ENCODE results near the gene DDX51.

The DDX51 gene, protein sequence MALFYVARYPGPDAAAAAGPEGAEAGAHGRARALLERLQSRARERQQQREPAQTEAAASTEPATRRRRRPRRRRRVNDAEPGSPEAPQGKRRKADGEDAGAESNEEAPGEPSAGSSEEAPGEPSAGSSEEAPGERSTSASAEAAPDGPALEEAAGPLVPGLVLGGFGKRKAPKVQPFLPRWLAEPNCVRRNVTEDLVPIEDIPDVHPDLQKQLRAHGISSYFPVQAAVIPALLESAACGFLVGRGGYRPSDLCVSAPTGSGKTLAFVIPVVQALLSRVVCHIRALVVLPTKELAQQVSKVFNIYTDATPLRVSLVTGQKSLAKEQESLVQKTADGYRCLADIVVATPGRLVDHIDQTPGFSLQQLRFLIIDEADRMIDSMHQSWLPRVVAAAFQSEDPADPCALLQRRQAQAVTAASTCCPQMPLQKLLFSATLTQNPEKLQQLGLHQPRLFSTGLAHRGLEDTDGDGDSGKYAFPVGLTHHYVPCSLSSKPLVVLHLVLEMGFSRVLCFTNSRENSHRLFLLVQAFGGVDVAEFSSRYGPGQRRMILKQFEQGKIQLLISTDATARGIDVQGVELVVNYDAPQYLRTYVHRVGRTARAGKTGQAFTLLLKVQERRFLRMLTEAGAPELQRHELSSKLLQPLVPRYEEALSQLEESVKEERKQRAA

DNA sequence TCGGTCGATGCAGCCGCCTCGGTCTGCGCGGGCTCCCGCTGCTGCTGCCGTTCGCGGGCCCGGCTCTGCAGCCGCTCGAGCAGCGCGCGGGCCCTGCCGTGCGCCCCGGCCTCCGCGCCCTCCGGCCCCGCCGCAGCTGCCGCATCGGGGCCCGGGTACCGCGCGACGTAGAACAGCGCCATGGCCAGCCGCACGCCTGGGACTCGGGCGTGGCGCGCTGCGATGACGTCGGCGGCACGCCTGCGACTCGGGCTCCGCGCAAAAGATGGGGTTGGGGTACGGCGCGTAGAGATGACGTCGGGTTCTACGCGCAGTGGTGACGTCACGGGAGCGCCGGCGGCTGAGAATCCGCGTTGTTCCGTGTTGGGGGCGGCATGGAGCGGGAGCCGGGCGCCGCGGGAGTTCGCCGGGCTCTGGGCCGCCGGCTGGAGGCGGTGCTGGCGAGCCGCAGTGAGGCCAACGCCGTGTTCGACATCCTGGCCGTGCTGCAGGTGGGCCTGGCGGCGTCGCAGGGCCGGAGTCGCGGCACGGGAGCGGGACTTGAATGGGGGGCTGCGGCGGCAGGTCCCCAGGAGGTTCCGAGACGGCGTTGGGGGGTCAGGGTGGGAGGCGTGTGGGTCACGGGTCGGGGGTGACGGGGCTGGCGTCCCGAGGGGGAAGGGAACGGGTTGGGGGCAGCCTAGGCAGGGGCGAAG lies at the start of gene DDX51, which contains the start of gene NOC4L:
Gene DDX51 (minus strand): TSS at position 205 of the 695 bp plus-strand sequence. CDS start 23 bp downstream, at position 182.
Gene NOC4L (plus strand): TSS at position 343 of the 695 bp plus-strand sequence. CDS start 32 bp downstream, at position 375.
- peak; percentile 71 for DNase-seq

DNA sequence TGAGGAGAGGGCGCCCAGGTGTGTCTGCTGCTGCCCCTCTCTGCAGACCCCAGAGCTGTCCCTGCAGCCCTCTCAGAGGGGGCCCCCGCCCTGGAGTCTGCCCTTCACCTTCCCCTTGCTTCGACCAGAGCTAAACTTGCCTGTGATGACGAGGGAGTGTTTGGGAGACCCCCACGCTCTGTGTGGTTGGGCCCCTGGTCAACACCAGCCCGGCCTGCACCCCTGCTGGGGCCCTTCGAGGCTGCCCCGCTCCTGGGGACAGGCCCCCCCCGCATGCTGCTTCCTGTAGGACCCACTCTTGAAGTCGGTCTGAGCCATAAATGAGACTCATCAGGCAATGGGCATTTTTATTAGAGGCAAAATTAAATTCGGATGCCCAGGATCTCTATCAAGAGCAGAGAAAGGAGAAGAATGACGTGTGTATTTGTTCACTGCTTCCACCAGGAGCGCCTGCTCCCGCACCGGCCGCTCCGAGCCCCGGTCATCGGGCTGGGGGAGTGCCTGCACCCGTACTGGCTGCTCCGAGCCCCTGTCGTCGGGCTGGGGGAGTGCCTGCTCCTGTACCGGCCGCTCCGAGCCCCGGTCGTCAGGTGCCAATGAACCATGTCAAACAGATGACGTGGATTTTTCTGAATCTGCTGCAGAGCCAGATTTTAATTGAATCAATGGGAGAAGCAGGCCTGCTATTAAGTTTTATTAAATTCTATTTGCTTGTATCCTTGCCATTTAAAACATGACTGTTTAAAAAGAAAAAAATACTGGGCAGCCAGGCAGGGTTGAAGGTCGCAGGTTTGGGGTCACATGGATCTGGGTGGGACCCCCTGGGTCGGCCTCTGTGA lies 47.8 kb upstream of the DDX51 start:
- no peak for DNase-seq

DNA sequence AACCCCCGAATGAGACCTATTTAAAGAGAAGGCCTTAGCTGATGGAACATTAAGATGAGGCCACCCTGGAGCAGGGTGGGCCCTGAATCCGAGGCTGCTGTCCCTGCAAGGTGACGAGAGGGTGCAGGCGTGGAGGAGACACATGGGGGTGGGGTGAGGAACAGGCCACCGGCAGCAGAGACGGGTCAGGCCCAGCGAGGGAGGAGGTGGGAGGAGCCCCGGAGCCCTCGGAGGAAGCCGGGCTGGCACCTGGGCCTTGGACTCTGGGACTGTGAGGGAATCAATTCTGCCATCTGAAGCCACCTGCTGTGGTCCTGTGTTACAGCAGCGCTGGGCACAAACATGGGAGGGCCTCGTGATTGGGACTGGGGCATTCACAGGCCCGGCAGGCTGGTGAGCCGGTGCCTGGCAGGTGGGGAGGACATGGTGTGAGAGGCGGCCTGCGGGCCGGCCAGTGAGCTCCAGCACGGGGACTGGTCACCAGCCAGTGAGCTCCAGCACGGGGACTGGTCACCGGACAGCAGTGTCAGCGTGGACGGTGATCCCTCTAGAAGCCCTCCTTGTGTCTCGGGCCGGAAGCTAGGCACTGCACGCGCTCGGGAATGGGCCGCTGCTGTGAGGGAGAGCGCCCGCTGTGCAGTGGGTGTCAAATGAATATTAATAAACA lies 46.8 kb upstream of the DDX51 start:
- DNase-seq, result no peak

DNA sequence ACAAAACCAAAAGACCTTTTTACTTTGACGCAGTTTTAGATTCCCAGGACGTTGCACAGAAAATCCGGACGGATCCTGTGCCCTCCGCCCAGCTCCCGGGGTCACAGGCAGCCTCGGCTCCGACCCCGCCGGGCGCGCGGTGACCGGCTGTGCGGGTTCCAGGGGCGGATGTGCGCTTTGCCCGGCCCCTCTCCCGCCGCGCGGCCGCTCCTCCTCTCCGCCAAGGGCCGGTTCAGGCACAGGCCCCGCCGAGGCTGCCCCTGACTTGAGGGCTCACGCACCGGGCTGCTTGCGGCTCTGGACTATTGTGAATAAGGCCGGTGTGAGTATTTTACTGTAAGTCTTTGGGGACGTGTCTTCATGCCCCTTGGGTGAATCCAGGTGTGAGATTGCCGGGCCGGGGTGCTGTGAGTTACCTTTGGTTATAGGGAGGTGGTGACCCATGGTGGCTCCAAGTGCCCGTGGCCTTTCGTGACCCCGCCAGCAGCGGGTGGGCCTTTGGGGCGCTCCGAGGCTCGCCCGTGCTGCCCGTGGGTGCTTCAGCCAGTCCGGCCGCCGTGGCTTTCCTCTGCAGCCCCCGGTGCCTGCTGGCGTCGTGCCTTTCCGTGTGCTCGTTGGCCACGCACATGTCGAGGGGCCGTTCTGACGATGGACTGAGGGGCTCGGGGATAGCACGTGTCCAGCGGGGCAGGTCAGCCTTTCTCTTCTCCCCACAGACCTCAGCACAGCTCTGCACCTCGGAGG lies 46.1 kb upstream of the DDX51 start:
- DNase-seq, result no peak

DNA sequence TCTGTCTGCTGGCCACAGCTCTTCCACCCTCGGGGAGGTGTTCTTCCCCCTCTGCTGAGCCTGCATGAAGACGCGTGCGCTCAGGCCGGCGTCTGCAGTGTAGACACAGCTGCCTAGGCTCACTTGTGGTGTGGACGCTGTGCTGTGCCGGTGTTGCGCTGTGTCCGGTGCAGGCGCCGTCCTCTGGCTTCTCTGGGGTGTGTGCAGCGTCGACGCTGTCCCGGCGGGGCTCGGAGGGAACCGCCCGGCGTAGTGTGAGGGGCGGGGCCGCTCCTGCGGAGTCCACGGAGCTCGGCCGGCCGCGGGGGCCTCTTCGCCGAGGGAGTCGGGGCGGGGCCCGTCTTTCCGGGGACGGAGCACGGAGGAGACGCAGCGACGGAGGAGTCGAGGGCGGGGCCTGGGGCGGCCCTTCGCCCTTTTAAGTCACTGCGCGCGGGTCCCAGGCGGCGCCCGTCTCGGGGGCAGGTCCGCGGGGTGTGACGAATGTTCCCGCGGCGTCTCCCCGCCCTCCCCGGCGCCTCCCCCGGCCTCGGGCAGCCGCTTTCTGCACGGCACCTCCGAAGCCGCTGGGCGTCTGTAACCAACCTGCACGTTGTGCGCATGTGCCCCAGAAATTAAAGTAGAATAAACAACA lies 45.4 kb upstream of the DDX51 start:
- no peak for DNase-seq

DNA sequence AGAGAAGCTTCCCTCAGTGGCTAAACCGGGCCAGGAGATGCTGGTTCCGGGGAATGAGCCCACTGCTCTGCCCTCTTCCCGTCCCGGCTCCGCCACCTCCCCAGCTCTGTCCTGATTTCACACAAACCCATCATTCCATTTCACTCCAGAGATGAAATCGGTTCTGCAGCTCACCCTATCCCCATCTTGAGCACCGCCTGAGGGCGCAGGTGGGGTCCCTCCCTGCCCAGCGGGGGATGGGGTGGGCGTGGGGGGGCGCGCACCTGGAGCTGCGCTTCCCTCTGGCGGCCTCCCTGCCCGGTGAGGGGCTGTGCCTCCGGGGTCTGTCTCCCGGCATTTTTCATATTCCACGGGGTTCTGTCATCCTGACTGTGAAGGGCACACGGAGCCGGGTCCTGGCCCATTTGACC lies 44.8 kb upstream of the DDX51 start:
- DNase-seq, result no peak

DNA sequence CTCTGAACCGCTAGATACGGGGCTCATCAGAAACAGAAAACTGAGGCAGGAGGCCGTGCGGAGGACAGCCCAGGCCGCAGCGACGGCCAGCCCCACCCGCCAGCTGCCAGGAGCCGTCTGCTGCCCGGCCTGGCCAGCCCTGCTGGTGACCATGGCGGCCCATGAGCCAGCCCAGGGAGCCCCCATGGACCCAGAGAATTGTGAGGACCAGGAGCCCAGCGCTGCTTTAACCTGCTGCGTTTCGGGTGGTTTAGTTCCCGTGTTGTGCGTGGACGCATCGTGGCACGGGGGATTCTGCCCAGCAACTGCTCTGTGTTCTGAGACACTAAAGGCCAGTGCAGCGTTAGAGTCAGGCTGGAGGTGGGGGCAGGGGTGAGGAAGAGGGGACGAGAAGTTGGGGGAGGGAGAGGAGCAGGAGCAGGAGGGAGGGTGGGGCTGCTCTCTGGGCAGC lies 44.4 kb upstream of the DDX51 start:
- DNase-seq, result no peak

DNA sequence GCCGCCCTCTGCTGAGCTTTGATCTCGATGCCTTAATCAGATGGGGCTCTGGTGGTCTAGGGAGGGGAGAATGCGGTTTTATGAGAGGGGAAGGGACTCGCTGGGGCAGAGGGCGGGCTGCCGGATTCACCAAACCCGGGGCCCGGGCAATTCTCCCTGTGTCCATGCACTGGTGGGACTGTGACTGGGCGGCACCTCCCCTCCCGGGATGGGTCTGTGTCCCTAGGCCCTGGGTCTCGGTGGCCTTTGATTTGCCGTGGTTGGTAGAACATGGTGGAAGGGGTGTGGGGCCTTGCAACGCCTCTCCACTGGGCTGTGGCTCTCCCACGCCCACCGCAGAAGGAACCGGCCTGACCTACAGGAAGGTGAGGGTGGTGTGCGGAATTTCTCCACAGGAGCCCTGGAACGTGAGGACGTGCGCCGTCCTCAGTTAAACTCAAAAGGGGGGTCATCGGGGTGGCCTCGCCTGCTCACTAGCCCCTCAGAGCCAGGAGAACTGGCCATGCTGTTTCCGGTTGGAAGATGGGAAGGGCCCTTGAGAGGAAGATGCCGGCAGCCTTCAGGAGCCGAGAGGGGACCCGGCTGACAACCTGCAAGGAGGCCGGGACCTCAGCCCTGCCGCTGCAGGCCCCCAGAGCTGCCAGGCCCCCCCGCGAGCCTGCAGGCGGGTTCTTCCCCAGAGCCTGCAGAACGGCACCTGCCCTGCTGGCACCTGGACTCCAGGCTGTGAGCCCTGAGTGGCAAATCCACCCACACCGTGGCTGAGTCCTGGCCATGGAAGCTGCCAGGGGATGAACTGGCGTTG lies 43.7 kb upstream of the DDX51 start:
- no peak for DNase-seq

DNA sequence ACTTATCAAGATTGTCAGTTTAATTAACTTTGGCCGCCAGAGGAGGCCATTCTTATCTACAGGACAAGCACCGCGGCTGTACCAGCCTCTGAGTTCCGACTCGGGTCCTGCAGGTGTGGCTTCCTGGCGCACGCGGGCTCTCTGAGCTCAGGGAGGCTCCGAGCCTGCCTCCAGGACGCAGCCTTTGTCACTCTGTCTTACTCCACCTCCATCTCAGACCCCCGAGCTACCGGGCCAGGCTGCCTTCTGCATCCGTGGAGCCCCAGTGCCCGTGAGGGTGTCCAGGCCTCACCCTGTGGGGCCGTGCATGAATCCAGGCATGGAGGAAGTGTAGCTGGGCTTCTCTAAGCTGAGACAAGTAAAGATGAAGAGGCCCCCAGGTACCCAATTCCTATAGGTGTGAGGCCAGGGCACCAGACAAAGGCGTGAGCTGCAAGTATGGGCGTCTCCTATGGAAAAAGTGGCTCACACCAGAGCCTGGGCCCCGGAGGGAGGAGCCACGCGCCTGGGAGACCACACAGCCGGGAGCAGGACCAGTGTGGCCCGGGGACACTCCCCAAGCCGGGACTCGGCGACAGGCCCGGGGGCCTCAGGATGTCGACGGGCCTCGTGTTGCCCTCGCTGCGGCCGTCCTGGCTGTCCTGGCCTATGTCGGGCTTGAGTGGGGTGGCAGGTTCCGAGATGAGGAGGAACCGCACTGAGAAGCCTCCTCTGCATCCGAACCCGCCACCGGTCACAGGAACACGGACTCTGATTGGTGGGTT lies 42.9 kb upstream of the DDX51 start:
- DNase-seq, result no peak

DNA sequence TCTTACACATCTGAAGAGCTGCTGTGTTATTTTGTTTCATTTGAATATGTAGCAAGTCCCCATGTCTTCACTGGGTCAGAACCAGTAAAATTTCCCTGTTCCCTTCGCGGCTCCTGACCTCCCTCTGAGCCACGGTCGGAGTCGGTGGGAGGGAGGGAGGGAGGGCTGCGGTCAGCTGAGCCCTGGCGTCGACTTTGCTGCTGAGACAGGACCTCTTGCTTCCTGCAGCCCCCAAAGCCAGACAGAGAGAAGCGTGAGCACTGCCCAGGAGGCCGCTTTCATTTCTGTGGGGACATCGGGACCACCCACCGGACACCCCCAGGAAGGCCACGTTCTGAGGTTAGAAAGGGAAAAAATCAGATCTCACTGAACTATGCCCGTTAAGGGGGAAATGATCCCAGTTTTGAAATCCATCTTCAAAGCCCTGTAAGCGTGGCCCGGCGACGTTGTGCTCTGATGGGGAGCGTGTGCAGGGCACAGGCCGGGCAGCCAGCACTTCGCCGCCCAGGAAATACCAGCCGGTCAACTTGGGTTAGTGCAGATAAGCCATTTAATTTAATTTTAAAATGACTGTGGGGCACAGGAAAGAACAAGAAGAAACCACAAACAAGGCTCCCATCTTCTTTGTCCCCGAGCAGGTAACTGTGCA lies 42.2 kb upstream of the DDX51 start:
- DNase-seq, result no peak

DNA sequence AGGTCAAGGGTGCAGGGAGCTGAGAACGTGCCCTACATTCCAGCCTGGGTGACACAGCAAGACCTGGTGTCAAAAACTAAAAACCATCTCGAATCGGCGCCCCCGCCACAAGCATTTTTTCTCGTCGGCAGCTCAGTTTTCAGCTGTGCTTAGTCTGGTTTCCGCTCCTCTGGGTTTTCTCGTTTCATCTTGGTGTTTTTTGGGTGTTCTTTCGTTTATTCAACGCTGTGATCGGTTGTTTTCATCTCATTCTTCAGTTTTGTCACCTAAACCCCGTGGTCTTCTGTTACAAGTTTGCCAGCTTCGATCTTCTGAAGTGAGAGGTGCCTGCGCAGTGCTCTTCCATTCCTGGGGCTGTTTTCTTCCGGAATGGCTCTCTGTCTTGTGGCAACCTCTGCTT lies 41.6 kb upstream of the DDX51 start:
- DNase-seq, result no peak

DNA sequence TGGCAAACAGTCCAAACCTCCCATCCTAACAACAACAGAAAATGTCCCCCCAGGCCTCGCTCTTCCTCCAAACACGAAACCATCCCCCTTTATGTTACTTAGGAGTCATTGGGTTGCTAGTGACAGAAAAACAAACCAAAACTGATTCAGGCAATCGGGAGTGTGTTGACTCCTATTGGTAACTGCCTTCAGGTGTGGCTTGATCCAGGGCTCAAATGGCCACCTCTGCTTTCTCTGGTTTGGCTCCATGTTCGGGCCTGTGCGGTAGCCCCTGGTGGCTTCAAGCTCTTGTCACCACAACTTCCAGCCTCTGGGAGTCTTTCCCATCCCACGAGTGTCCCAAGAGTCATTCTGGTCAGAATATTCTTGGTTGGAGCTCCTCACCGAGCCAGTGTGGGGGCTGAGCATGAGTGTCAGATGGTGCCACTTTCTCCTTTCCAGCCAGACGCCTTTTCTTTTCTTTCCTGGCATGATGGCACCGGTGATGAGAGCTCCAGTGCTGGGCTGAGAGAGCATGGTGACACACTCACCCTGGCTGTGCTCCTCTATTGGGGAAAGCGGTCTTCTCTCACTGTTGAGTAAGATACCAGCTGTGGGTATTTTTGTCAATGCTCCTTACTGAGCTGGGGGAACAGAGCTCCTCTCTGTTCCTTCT lies 38.7 kb upstream of the DDX51 start:
- no peak for DNase-seq

DNA sequence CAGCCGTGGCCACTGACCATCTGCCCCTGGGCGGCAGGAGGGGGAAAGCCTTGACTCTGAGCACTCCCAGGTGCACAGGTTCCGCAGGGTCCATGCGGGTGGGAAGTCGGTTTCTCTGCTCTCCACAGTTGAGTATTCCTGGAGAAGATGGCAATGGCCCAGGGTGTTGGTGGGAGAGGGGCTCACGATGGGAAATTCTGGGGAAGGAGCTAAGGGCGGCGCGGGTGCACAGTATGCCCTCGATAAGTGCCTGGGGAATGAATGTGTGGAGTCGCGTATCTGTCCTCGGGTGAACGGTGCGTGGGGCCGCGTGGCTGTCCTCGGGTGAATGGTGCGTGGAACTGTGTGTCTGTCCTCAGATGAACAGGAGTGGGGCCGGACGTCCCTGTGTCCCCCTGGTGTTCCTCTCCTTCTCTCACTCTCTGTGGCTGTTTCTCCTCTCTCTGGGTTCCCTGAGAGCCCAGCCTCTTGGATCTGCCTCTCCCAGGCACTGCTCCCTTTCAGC lies 38.1 kb upstream of the DDX51 start:
- no peak for DNase-seq

DNA sequence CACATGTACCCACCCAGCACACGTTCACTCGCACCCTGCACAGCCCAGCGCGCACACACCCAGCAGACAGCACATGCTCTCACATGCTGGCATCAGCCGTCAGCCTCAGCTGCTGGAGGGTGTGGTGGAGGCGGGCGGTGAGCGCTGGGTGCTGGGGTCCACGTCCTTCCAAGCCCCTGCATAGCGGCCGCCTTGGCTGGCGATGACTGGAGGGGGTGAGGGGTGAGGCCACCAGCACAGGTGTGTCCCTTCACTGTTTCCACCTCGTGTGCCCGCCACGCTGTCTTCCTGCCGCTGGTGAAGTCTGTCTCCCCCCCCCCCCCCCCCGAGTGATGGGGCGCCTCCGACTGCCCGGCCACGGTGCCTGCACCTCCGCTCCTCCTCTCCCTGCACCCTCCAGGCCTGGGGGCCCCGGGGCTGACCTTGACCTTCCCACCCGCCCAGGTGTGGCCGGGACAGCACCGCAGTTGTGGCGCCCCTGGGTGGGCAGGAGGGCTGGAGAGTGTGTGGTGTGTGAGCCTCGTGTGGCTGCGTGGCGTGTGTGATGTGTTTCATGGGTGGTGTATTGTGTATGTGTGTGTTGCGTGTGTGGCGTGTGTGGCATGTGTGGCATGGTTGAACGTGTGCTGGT lies 37.6 kb upstream of the DDX51 start:
- no peak for DNase-seq

DNA sequence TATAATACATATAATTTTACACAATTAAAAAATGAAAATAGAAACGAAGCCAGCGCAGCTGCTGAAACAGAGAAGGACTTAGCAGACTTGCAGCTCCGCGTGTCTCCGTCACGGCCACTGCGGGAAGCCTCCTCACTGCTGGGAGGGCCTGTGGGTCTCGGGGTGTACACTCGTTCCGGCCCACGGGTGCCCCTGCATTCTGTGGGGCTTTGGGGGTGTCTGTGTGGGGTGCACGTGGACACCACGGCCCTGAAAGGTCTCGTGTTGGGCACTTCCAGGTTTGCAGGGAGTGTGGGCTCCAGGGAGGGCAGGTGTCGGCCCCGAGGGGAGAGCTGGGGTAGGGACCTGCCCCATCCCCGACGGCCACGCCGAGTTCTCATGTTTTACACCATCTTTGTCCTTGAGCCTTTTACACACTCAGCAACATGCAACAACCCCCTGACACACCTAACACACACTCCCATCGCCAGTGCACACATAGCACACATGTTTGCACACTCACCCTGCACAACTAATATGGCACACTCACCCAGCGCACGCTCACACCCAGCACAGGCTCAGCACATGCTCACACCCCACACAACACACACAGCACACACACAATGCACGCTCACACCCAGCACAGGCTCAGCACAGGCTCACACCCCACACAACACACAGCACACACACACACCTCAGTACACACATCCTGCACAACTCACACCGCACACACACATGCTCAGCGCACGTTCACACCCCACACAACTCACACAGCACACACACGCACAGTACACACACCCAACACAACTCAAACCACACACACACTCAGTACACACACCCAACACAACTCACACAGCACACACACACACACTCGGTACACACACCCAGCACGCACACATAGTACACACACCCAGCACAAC lies 36.8 kb upstream of the DDX51 start:
- no peak for DNase-seq
